ENCODE data around the gene PTPN12.
"Not testable (repeated sequence)": the region's sequence is repeated elsewhere in the genome, so short reads cannot be mapped to it uniquely, and the experiment has no call there.

DNA sequence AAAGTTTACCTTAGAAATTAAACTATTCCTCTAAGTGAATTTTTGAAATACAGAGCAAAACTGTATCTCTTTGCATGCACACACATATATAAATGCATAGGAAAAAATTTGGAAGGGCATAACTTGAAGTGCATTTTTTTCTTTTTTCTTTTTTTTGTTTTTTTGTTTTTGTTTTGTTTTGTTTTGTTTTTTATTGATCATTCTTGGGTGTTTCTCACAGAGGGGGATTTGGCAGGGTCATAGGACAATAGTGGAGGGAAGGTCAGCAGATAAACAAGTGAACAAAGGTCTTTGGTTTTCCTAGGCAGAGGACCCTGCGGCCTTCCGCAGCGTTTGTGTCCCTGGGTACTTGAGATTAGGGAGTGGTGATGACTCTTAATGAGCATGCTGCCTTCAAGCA, 4.4 kb upstream of the PTPN12 start:
- not testable (repeated sequence) for TF ChIP-seq EZH2 (IDR thresholded peaks at IDR 0.05; ENCODE audit: insufficient read depth, poor library complexity, severe bottlenecking); EZH2phosphoT487 (IDR thresholded peaks at IDR 0.05; ENCODE audit: insufficient read depth, low read depth)

Data from GM23248 (cell line).